GM23338 (cell line): ENCODE measurements around the gene RBPJ. TPM values are rescaled to one million over a fixed set of nuclear protein-coding genes. Genes with fewer than 3 reads are reported as not detected.

Experiments used
- ATAC-seq: fragments of 200-7000 bp; cut with Tn5 transposase; 3 replicates; pipeline ENCODE4 v1.9.1; 2020
- DNase-seq: peaks from one replicate; pipeline ENCODE4 v3.0.0-alpha.2; 2015; ENCODE audit warnings: low spot score
- H2AFZ ChIP-seq: fragments of 200-600 bp; sonication (generic); 2 replicates; pipeline ENCODE4 v1.8.0; 2016; ENCODE audit warnings: antibody characterized with exemption, mild to moderate bottlenecking, moderate library complexity
- H3F3A ChIP-seq: fragments of 200-600 bp; sonication (generic); replicated peaks from 2 replicates; pipeline ENCODE4 v1.8.0; 2017; ENCODE audit warnings: antibody characterized with exemption, mixed run types, low read depth
- H3K27ac ChIP-seq: fragments of 200-600 bp; sonication (generic); 2 replicates; pipeline ENCODE4 v1.6.1; 2016; ENCODE audit warnings: low read depth
- H3K27me3 ChIP-seq: fragments of 200-600 bp; sonication (generic); 2 replicates; pipeline ENCODE4 v1.8.0; 2016; ENCODE audit warnings: mild to moderate bottlenecking, mixed run types, moderate library complexity; ENCODE audit not compliant: insufficient read depth
- H3K36me3 ChIP-seq: fragments of 200-600 bp; sonication (generic); 2 replicates; pipeline ENCODE4 v1.8.0; 2016; ENCODE audit warnings: mild to moderate bottlenecking; ENCODE audit not compliant: insufficient read depth
- H3K4me1 ChIP-seq: fragments of 200-600 bp; sonication (generic); 2 replicates; pipeline ENCODE4 v1.8.0; 2016; ENCODE audit warnings: mild to moderate bottlenecking, moderate library complexity; ENCODE audit not compliant: insufficient read depth
- H3K4me2 ChIP-seq: fragments of 200-600 bp; sonication (generic); 2 replicates; pipeline ENCODE4 v1.7.1; 2017; ENCODE audit warnings: mixed run types
- H3K4me3 ChIP-seq: fragments of 200-600 bp; sonication (generic); 2 replicates; pipeline ENCODE4 v1.6.1; 2016; ENCODE audit warnings: mixed run types
- H3K79me2 ChIP-seq: fragments of 200-600 bp; sonication (generic); replicated peaks from 2 replicates; pipeline ENCODE4 v1.8.0; 2017; ENCODE audit warnings: mild to moderate bottlenecking; ENCODE audit not compliant: insufficient read depth
- H3K9me2 ChIP-seq: fragments of 200-600 bp; sonication (generic); 2 replicates; pipeline ENCODE4 v1.8.0; 2017; ENCODE audit not compliant: insufficient read depth
- H4K20me1 ChIP-seq: fragments of 200-600 bp; sonication (generic); replicated peaks from 2 replicates; pipeline ENCODE4 v1.8.0; 2017; ENCODE audit warnings: mild to moderate bottlenecking; ENCODE audit not compliant: insufficient read depth
- H3K27ac Mint-ChIP-seq: 2 replicates; pipeline ENCODE4 v1.8.0; 2020; ENCODE audit warnings: inconsistent platforms, mild to moderate bottlenecking, moderate library complexity, mixed read lengths
- H3K27me3 Mint-ChIP-seq: 3 replicates; pipeline ENCODE4 v1.8.0; 2022; ENCODE audit warnings: low read depth, mild to moderate bottlenecking, moderate library complexity, mixed read lengths, inconsistent platforms; ENCODE audit not compliant: insufficient read depth, poor library complexity
- H3K36me3 Mint-ChIP-seq: 3 replicates; pipeline ENCODE4 v1.8.0; 2021; ENCODE audit warnings: low read depth, mild to moderate bottlenecking, inconsistent platforms, moderate library complexity, mixed read lengths
- H3K4me1 Mint-ChIP-seq: 3 replicates; pipeline ENCODE4 v1.8.0; 2020; ENCODE audit warnings: mild to moderate bottlenecking, inconsistent platforms, mixed read lengths
- H3K4me3 Mint-ChIP-seq: 3 replicates; pipeline ENCODE4 v1.8.0; 2021; ENCODE audit warnings: moderate library complexity, mild to moderate bottlenecking, inconsistent platforms, mixed read lengths
- H3K9me3 Mint-ChIP-seq: 3 replicates; pipeline ENCODE4 v1.8.0; 2020; ENCODE audit warnings: moderate library complexity, mild to moderate bottlenecking, inconsistent platforms, mixed read lengths
- CREB1 ChIP-seq: fragments of 250-450 bp; sonication (Bioruptor Pico); IDR thresholded peaks from 2 replicates; pipeline ENCODE4 v1.5.0; 2020; ENCODE audit warnings: low read depth, mild to moderate bottlenecking, moderate library complexity
- EZH2phosphoT487 ChIP-seq: fragments of 200-600 bp; sonication (generic); IDR thresholded peaks from one replicate; pipeline ENCODE4 v1.8.1; 2018; ENCODE audit warnings: antibody characterized with exemption; ENCODE audit not compliant: unreplicated experiment
- JUNB ChIP-seq: IDR thresholded peaks from one replicate; pipeline ENCODE4 v1.6.1; 2016; ENCODE audit warnings: antibody characterized with exemption; ENCODE audit not compliant: unreplicated experiment
- STAT1 ChIP-seq: IDR thresholded peaks from one replicate; pipeline ENCODE4 v1.6.1; 2016; ENCODE audit warnings: antibody characterized with exemption; ENCODE audit not compliant: unreplicated experiment
- polyA plus RNA-seq: library from polyadenylated mRNA; unstranded; fragments of >200 nt; fragmentation: Nextera tagmentation; extraction: Ambion mirVana; gene quantifications from 2 replicates; pipeline ENCODE4 v1.2.1, GENCODE V29; 2016
- total RNA-seq: library from RNA; depleted of rRNA; stranded (reverse); fragments of >200 nt; shearing (Covaris generic); gene quantifications from 2 replicates; pipeline ENCODE4 v1.2.3, GENCODE V29; 2014
- TF ChIP-seq, protein P1 (sequence below), 2 experiments: fragments of 200-600 bp in 1 of 2; sonication (generic) in 1 of 2; conservative IDR thresholded peaks; 2 replicates each; pipeline versions ENCODE4 v1.5.1 to v1.6.1; 2016 to 2017; ENCODE audit warnings: antibody characterized with exemption in 2 of 2, low read depth in 2 of 2, mild to moderate bottlenecking in 2 of 2, moderate library complexity in 1 of 2
- TF ChIP-seq, protein P2 (sequence below): fragments of 250-450 bp; sonication (Bioruptor Pico); IDR thresholded peaks from 2 replicates; pipeline ENCODE4 v1.5.0; 2020; ENCODE audit warnings: mild to moderate bottlenecking, moderate library complexity

RBPJ gene
- total and polyA plus RNA-seq, 2 experiments from 2014 or later = 212 to 457 TPM

DNA sequence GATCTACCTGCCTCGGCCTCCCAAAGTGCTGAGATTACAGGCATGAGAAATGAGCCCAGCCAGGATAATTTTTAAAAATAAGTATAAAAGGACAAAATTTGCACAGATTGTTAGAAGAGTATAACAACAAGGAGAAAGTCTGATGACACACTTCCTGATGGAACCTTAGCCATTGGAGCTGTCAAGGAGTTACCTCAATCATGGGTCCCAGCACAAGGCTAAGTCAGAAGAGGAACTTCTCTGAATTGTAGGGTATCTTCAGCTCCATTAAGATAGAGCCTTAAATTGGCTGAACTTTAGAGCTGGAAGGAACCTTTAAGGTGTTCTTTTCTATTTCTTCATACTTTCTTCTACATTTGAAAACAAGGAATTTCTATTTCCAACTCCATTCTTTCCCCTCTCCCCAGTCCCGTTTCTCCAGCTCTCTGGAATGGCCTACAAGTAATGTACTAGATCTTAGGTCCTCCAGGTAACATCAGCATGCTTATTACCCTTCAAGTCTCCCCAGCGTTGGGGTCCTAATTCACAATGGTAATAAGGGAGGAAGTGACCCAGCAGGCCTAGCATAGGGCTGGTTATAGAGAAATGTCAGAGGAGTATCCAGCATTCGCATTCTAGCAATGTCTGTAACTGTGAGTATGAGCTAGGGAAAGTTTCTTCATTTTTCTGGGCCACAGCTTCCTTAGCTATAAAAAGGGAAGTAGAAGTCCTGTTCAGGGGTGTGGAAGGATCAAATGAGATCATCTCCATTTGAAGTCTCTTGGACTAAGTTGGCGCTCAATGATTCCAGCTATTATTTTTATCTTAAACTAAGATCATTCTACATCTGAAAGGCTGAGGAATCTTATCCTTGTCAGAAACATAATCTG is 18.5 kb upstream of the RBPJ start:
- Histone ChIP-seq H3K4me2 (no peak overlapping the region), H3F3A (0 out of 2 replicates have a peak, but pooled peaks cover 2% of the 10 kb centered on the region), H3K27me3 (no peaks in the 10 kb centered on the region), H4K20me1 (no peaks in the 10 kb centered on the region), H3K4me1 (peaks cover 34% of the 10 kb centered on the region), H3K9me2 (0 out of 2 replicates have a peak, but pooled peaks cover 6% of the 10 kb centered on the region), H3K27ac (no peak overlapping the region), H3K4me3 (no peak overlapping the region), H3K36me3 (no peaks in the 10 kb centered on the region), H2AFZ (no peak overlapping the region), H3K79me2 (no peaks in the 10 kb centered on the region)
- DNase-seq = no peak
- Mint-ChIP-seq H3K36me3 (peaks cover 6% of the 10 kb centered on the region; the same call in 1 of the 3 replicates), H3K4me1 (peaks cover 40% of the 10 kb centered on the region), H3K9me3 (no peaks in the 10 kb centered on the region), H3K27me3 (peaks cover 4% of the 10 kb centered on the region), H3K4me3 (no peak overlapping the region), H3K27ac (no peak overlapping the region)
- TF ChIP-seq EZH2phosphoT487 = no peak
- no peak for TF ChIP-seq STAT1
- TF ChIP-seq, protein P1, sequence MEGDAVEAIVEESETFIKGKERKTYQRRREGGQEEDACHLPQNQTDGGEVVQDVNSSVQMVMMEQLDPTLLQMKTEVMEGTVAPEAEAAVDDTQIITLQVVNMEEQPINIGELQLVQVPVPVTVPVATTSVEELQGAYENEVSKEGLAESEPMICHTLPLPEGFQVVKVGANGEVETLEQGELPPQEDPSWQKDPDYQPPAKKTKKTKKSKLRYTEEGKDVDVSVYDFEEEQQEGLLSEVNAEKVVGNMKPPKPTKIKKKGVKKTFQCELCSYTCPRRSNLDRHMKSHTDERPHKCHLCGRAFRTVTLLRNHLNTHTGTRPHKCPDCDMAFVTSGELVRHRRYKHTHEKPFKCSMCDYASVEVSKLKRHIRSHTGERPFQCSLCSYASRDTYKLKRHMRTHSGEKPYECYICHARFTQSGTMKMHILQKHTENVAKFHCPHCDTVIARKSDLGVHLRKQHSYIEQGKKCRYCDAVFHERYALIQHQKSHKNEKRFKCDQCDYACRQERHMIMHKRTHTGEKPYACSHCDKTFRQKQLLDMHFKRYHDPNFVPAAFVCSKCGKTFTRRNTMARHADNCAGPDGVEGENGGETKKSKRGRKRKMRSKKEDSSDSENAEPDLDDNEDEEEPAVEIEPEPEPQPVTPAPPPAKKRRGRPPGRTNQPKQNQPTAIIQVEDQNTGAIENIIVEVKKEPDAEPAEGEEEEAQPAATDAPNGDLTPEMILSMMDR (conservative IDR thresholded peaks at IDR 0.05; ENCODE audit: low read depth in 2 of 2) = no peak
- TF ChIP-seq, protein P2, sequence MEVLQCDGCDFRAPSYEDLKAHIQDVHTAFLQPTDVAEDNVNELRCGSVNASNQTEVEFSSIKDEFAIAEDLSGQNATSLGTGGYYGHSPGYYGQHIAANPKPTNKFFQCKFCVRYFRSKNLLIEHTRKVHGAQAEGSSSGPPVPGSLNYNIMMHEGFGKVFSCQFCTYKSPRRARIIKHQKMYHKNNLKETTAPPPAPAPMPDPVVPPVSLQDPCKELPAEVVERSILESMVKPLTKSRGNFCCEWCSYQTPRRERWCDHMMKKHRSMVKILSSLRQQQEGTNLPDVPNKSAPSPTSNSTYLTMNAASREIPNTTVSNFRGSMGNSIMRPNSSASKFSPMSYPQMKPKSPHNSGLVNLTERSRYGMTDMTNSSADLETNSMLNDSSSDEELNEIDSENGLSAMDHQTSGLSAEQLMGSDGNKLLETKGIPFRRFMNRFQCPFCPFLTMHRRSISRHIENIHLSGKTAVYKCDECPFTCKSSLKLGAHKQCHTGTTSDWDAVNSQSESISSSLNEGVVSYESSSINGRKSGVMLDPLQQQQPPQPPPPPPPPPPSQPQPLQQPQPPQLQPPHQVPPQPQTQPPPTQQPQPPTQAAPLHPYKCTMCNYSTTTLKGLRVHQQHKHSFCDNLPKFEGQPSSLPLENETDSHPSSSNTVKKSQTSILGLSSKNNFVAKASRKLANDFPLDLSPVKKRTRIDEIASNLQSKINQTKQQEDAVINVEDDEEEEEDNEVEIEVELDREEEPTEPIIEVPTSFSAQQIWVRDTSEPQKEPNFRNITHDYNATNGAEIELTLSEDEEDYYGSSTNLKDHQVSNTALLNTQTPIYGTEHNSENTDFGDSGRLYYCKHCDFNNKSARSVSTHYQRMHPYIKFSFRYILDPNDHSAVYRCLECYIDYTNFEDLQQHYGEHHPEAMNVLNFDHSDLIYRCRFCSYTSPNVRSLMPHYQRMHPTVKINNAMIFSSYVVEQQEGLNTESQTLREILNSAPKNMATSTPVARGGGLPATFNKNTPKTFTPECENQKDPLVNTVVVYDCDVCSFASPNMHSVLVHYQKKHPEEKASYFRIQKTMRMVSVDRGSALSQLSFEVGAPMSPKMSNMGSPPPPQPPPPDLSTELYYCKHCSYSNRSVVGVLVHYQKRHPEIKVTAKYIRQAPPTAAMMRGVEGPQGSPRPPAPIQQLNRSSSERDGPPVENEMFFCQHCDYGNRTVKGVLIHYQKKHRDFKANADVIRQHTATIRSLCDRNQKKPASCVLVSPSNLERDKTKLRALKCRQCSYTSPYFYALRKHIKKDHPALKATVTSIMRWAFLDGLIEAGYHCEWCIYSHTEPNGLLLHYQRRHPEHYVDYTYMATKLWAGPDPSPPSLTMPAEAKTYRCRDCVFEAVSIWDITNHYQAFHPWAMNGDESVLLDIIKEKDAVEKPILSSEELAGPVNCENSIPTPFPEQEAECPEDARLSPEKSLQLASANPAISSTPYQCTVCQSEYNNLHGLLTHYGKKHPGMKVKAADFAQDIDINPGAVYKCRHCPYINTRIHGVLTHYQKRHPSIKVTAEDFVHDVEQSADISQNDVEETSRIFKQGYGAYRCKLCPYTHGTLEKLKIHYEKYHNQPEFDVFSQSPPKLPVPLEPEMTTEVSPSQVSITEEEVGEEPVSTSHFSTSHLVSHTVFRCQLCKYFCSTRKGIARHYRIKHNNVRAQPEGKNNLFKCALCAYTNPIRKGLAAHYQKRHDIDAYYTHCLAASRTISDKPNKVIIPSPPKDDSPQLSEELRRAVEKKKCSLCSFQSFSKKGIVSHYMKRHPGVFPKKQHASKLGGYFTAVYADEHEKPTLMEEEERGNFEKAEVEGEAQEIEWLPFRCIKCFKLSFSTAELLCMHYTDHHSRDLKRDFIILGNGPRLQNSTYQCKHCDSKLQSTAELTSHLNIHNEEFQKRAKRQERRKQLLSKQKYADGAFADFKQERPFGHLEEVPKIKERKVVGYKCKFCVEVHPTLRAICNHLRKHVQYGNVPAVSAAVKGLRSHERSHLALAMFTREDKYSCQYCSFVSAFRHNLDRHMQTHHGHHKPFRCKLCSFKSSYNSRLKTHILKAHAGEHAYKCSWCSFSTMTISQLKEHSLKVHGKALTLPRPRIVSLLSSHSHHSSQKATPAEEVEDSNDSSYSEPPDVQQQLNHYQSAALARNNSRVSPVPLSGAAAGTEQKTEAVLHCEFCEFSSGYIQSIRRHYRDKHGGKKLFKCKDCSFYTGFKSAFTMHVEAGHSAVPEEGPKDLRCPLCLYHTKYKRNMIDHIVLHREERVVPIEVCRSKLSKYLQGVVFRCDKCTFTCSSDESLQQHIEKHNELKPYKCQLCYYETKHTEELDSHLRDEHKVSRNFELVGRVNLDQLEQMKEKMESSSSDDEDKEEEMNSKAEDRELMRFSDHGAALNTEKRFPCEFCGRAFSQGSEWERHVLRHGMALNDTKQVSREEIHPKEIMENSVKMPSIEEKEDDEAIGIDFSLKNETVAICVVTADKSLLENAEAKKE (CRISPR knock-in tag) = no peak
- no peak for TF ChIP-seq JUNB
- TF ChIP-seq CREB1 (CRISPR knock-in tag) = no peak
- no peak for ATAC-seq
